ENCODE data around the gene PRSS22. TPM values are rescaled to one million over a fixed set of nuclear protein-coding genes. Genes with fewer than 3 reads are reported as not detected.

Gene PRSS22
- total RNA-seq, 3 donors from 2014 or later: 13.6 to 18.7 TPM; not detected in 1

- intact Hi-C loops (cut with DNase I; ENCODE audit: low total_unique reads): no loop called here
Measured at GRCh38 chr16:2828521-2828840, 29.5 kb downstream of the PRSS22 start.

DNA sequence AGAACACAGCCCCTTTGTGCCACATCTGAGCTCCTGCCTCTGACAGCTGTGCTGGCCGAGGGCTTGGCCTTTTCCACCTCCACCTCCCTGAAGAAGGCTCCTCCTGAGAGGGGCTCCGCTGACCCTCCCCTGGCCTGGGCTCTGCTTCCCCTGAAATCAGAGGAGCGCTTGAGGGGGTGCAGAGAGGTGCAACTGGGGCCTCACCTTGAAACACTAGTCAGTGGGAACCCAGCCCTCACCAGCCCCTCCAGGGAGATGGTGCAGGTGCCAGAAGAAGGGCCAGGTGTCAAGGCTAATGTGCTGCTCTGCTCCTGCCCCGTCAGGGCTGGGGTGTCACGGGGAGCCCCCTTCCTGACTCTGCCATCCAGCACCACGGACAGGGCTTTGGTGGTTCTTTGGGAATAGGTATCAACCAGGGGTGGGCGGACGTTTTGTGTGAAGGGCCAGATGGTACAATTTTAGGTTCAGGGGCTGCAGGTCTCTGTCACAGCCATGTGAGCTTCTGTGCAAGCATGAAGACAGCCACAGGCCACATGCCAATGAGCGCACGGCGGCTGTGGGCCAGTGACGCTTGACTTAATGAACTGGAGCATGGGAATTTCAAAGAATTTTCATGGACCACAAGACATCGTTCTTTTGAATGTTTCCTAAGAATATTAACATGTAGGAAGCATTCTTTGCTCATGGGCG lies 30.0 kb downstream of the PRSS22 start:
- no peak for TF ChIP-seq POLR2AphosphoS5 (IDR thresholded peaks at IDR 0.05)
- no peak for TF ChIP-seq POLR2A (IDR thresholded peaks at IDR 0.05)
- TF ChIP-seq, protein P1, sequence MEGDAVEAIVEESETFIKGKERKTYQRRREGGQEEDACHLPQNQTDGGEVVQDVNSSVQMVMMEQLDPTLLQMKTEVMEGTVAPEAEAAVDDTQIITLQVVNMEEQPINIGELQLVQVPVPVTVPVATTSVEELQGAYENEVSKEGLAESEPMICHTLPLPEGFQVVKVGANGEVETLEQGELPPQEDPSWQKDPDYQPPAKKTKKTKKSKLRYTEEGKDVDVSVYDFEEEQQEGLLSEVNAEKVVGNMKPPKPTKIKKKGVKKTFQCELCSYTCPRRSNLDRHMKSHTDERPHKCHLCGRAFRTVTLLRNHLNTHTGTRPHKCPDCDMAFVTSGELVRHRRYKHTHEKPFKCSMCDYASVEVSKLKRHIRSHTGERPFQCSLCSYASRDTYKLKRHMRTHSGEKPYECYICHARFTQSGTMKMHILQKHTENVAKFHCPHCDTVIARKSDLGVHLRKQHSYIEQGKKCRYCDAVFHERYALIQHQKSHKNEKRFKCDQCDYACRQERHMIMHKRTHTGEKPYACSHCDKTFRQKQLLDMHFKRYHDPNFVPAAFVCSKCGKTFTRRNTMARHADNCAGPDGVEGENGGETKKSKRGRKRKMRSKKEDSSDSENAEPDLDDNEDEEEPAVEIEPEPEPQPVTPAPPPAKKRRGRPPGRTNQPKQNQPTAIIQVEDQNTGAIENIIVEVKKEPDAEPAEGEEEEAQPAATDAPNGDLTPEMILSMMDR (IDR thresholded peaks at IDR 0.05): no peak
- DNase-seq (ENCODE audit: low spot score in 2 of 2): peak in 1 of 2 donors; percentile 49
- no peak overlapping the region for H3K27ac ChIP-seq

More at GRCh38 chr16:2828521-2828840, 29.5 kb downstream of the PRSS22 start:
- no peak overlapping the region for H3K4me3 ChIP-seq
- TF ChIP-seq, protein P1 (IDR thresholded peaks at IDR 0.05): no peak
- TF ChIP-seq POLR2A (IDR thresholded peaks at IDR 0.05) (no peak), POLR2AphosphoS5 (IDR thresholded peaks at IDR 0.05) (no peak)
- no peaks in the 10 kb centered on the region for H3K4me1 ChIP-seq
- no peak overlapping the region for H3K27ac ChIP-seq
- peaks cover 0 to 8% of the 10 kb centered on the region in 2 donors for H3K27me3 ChIP-seq
- no peak for DNase-seq (ENCODE audit: low spot score in 2 of 2)
- H3K9me3 ChIP-seq: no peaks in the 10 kb centered on the region
- H3K36me3 ChIP-seq: no peaks in the 10 kb centered on the region

DNA sequence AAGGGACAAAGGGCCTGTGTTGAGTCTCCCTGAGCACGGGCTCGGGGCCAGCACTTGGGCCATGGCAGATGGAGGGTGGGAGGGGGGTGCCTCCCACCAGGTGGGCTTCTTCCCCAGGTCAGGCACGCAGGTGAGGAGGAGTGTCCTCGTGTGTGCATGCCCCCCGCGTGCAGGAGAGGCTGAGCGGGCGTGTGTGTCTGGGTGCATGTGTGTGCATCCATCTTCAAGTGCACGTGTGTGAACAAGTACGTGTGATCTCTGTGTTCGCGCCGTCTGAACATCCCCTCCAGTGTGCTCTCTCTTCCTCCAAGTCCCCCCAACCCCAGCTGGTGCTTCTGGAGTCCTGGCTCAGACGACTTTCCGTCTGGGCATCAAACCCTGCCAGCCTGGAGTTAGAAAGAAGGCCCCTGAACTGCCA lies 30.6 kb downstream of the PRSS22 start:
- H3K4me3 ChIP-seq: no peak overlapping the region
- no peaks in the 10 kb centered on the region for H3K9me3 ChIP-seq
- no peaks in the 10 kb centered on the region for H3K4me1 ChIP-seq
- no peak overlapping the region for H3K27ac ChIP-seq
- peak in 1 of 2 donors; percentile 50 for DNase-seq (ENCODE audit: low spot score in 2 of 2)
- H3K36me3 ChIP-seq: no peaks in the 10 kb centered on the region
- intact Hi-C loops (cut with DNase I; ENCODE audit: low total_unique reads): no loop called here
- H3K27me3 ChIP-seq: peaks cover 0 to 8% of the 10 kb centered on the region in 2 donors
- TF ChIP-seq, protein P1 (IDR thresholded peaks at IDR 0.05): no peak
- TF ChIP-seq POLR2A (IDR thresholded peaks at IDR 0.05): no peak
- TF ChIP-seq POLR2AphosphoS5 (IDR thresholded peaks at IDR 0.05): no peak

More for the DNA sequence above, 30.0 kb downstream of the PRSS22 start:
- no peaks in the 10 kb centered on the region for H3K4me1 ChIP-seq
- no peaks in the 10 kb centered on the region for H3K9me3 ChIP-seq
- intact Hi-C loops (cut with DNase I; ENCODE audit: low total_unique reads): no loop called here
- H3K27me3 ChIP-seq: peaks cover 0 to 8% of the 10 kb centered on the region in 2 donors
- no peak overlapping the region for H3K4me3 ChIP-seq
- H3K36me3 ChIP-seq: no peaks in the 10 kb centered on the region

- no peak overlapping the region for H3K4me3 ChIP-seq
- TF ChIP-seq POLR2A (IDR thresholded peaks at IDR 0.05) (no peak), POLR2AphosphoS5 (IDR thresholded peaks at IDR 0.05) (no peak)
- TF ChIP-seq, protein P1 (IDR thresholded peaks at IDR 0.05): no peak
- intact Hi-C loops (cut with DNase I; ENCODE audit: low total_unique reads): no loop called here
- no peak overlapping the region for H3K27ac ChIP-seq
- H3K36me3 ChIP-seq: no peaks in the 10 kb centered on the region
- H3K4me1 ChIP-seq: no peaks in the 10 kb centered on the region
- H3K27me3 ChIP-seq: peaks cover 0 to 8% of the 10 kb centered on the region in 2 donors
- no peaks in the 10 kb centered on the region for H3K9me3 ChIP-seq
- DNase-seq (ENCODE audit: low spot score in 2 of 2): peak in 1 of 2 donors; percentile 38
Measured at GRCh38 chr16:2826591-2827373, 31.2 kb downstream of the PRSS22 start.

GRCh38 chr16:2825906-2826305 lies 32.1 kb downstream of the PRSS22 start:
- intact Hi-C loops (cut with DNase I; ENCODE audit: low total_unique reads): no loop called here
- peak in 1 of 2 donors; percentile 27 for DNase-seq (ENCODE audit: low spot score in 2 of 2)
- TF ChIP-seq POLR2A (IDR thresholded peaks at IDR 0.05) (no peak), POLR2AphosphoS5 (IDR thresholded peaks at IDR 0.05) (no peak)
- TF ChIP-seq, protein P1 (IDR thresholded peaks at IDR 0.05): no peak
- Histone ChIP-seq H3K4me3 (no peak overlapping the region), H3K4me1 (no peaks in the 10 kb centered on the region), H3K36me3 (no peaks in the 10 kb centered on the region), H3K27me3 (peaks cover 0 to 8% of the 10 kb centered on the region in 2 donors), H3K27ac (no peak overlapping the region), H3K9me3 (no peaks in the 10 kb centered on the region)

All from breast epithelium (tissue), 4 donors.